D341Med (cell line): ENCODE results near the gene EYS.
"Not testable (repeated sequence)": the region's sequence is repeated elsewhere in the genome, so short reads cannot be mapped to it uniquely, and the experiment has no call there.

ENCODE experiments used
- DNase-seq: peaks from one replicate; pipeline ENCODE4 v3.0.0; 2012; ENCODE audit warnings: low spot score

EYS gene

GRCh38 chr6:63816401-63816981 is 1890.5 kb downstream of the EYS start:
- DNase-seq = no peak

- DNase-seq = no peak
Observed at GRCh38 chr6:63814459-63814858, 1892.6 kb downstream of the EYS start.

- no peak for DNase-seq
Observed at GRCh38 chr6:63813566-63814120, 1893.4 kb downstream of the EYS start.

- no peak for DNase-seq
Observed at GRCh38 chr6:63808576-63808975, 1898.5 kb downstream of the EYS start.

GRCh38 chr6:63807056-63807455 is 1900.0 kb downstream of the EYS start:
- no peak for DNase-seq

GRCh38 chr6:63806573-63806913 is 1900.5 kb downstream of the EYS start:
- no peak for DNase-seq

- no peak for DNase-seq
Observed at GRCh38 chr6:63805808-63806572, 1901.0 kb downstream of the EYS start.

GRCh38 chr6:63805345-63805744 is 1901.7 kb downstream of the EYS start:
- DNase-seq = no peak

- DNase-seq = no peak
Observed at GRCh38 chr6:63804381-63804956, 1902.6 kb downstream of the EYS start.

GRCh38 chr6:63803371-63803770 is 1903.7 kb downstream of the EYS start:
- no peak for DNase-seq

- DNase-seq = no peak
Observed at GRCh38 chr6:63802606-63803206, 1904.3 kb downstream of the EYS start.

GRCh38 chr6:63800386-63800785 is 1906.6 kb downstream of the EYS start:
- DNase-seq = not testable (repeated sequence)

- no peak for DNase-seq
Observed at GRCh38 chr6:63799813-63800212, 1907.2 kb downstream of the EYS start.

- no peak for DNase-seq
Observed at GRCh38 chr6:63799313-63799712, 1907.7 kb downstream of the EYS start.

- no peak for DNase-seq
Observed at GRCh38 chr6:63798378-63798777, 1908.6 kb downstream of the EYS start.

- DNase-seq = no peak
Observed at GRCh38 chr6:63797721-63798120, 1909.3 kb downstream of the EYS start.

GRCh38 chr6:63795826-63796225 is 1911.2 kb downstream of the EYS start:
- no peak for DNase-seq

GRCh38 chr6:63795006-63795405 is 1912.0 kb downstream of the EYS start:
- no peak for DNase-seq

GRCh38 chr6:63793465-63794137 is 1913.4 kb downstream of the EYS start:
- DNase-seq = no peak

- DNase-seq = no peak
Observed at GRCh38 chr6:63792736-63793464, 1914.1 kb downstream of the EYS start.

- DNase-seq = no peak
Observed at GRCh38 chr6:63790334-63790733, 1916.7 kb downstream of the EYS start.

GRCh38 chr6:63789699-63790098 is 1917.3 kb downstream of the EYS start:
- DNase-seq = no peak
